SH-SY5Y (cell line): ENCODE results near the gene REXO1.

Source experiments
- GATA2 ChIP-seq: IDR thresholded peaks from 2 replicates; pipeline ENCODE4 v1.6.1; 2011; ENCODE audit warnings: mild to moderate bottlenecking, low read depth, low read length
- GATA3 ChIP-seq: IDR thresholded peaks from 2 replicates; pipeline ENCODE4 v1.6.1; 2011; ENCODE audit warnings: low read depth, mild to moderate bottlenecking, low read length, moderate library complexity

- TF ChIP-seq GATA3 = no peak
- TF ChIP-seq GATA2 = no peak
These were observed 21.4 kb downstream of the REXO1 start for GRCh38 chr19:1826557-1827521.
